Activated CD8-positive, alpha-beta memory T cell treated with anti-CD3 and anti-CD28 coated beads, Interleukin-2, amount 10 ng/mL, durations not matched to agents 7 days and 5 days (primary cell): ENCODE data around the gene ZIK1. TPM values are rescaled to one million over a fixed set of nuclear protein-coding genes. Genes with fewer than 3 reads are reported as not detected.

Source experiments
- ATAC-seq: fragments of 150-1000 bp; cut with Tn5 transposase; one replicate; pipeline ENCODE4 v1.10.0; 2021; ENCODE audit warnings: moderate library complexity
- CTCF ChIA-PET: fragments of 350-600 bp; sonication (Branson Sonifier 250); formaldehyde crosslinking; loops from one replicate; lab custom pipeline; 2021; ENCODE audit warnings: antibody characterized with exemption; lab: Charles Lee
- DNase-seq: peaks from one replicate; pipeline ENCODE4 v3.0.0-alpha.2; 2020
- H3K27ac Mint-ChIP-seq: one replicate; pipeline ENCODE4 v1.8.0; 2021; ENCODE audit warnings: mild to moderate bottlenecking, mixed read lengths
- H3K27me3 Mint-ChIP-seq: one replicate; pipeline ENCODE4 v1.8.0; 2021; ENCODE audit warnings: mixed read lengths
- H3K36me3 Mint-ChIP-seq: one replicate; pipeline ENCODE4 v1.8.0; 2021; ENCODE audit warnings: mild to moderate bottlenecking, mixed read lengths
- H3K4me1 Mint-ChIP-seq: one replicate; pipeline ENCODE4 v1.8.0; 2021; ENCODE audit warnings: mixed read lengths
- H3K4me3 Mint-ChIP-seq: one replicate; pipeline ENCODE4 v1.8.0; 2021; ENCODE audit warnings: mild to moderate bottlenecking, moderate library complexity, mixed read lengths
- H3K9me3 Mint-ChIP-seq: one replicate; pipeline ENCODE4 v1.8.0; 2022; ENCODE audit warnings: low read depth, mixed read lengths
- total RNA-seq, 2 experiments: library from RNA; stranded (reverse); gene quantifications; one replicate each; pipeline ENCODE4 v1.2.3, GENCODE V29; 2021

Gene ZIK1
- total RNA-seq, 2 experiments from 2014 or later: 10.6 to 11.5 TPM

DNA sequence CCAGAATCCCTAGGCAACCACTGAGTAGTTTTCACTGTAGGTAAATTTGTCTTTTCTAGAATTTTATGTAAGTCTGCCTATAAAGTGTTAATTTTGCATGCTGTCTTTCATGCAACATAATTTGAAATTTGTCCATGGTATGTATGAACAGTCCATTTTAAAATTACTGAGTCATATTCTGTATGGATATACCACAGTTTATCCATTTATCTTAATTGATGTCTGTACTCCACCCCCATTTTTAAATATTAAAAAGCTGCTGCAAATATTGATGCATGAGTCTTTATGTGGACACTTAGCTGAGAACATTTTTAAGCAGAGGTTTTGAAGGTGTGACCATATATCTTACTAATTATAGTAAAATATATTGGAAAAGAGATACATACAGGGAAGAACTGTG is 39.1 kb downstream of the ZIK1 start:
- ATAC-seq (no peak), DNase-seq (no peak)
- Mint-ChIP-seq H3K4me3 (no peak overlapping the region), H3K9me3 (peaks cover 52% of the 10 kb centered on the region), H3K4me1 (no peaks in the 10 kb centered on the region), H3K27ac (no peak overlapping the region), H3K27me3 (no peaks in the 10 kb centered on the region), H3K36me3 (peaks cover 72% of the 10 kb centered on the region)
- CTCF ChIA-PET: no interaction called here

DNA sequence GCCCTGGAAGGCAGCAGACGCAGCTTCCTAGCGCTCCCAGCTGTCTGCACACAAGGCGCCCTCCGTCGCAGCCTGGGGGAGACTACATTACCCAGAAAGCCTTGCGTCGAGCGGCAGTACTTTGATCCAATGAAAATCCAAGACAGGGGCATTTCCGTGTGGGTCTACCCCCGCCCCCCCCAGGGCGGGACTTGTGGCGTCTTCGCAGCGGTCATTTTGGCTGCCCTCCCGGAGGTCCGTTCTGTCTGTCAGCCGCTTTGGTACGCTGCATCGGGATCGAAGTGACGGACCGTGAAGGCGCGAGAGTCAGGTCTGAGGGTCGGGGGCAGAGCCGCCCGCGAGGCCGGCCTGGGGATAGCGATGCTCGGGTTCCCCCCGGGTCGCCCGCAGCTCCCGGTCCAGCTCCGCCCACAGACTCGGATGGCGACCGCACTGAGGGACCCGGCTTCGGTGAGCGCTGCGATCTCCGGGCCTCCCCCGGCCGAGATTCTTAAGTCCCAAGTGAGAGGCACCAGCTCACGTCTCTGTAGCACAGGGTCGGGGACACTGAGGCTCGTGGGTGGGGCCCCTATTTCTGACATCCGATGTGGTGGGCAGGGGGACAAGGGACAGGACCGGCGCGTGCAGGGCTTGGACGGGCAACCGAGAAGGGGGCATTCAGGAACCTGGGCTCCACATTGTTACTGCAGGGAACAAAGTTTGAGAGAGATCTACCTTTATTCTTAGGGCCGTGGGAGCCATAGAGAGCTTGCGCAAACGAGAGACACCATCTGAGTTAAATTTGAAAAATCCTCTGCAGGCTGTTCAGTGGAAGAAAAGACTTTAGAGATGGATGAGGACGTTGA is 49.3 kb downstream of the ZIK1 start, which contains the start of gene ZNF211:
TSS of gene ZNF211 (plus strand) at position 182 of the 845 bp plus-strand sequence. CDS start at position 361, 179 bp downstream.
- peaks cover 18% of the 10 kb centered on the region for H3K4me1 Mint-ChIP-seq
- peaks cover 26% of the 10 kb centered on the region for H3K9me3 Mint-ChIP-seq
- CTCF ChIA-PET: interaction anchor here (0.7 to 1.5 kb wide), 5 partner anchors 11 to 206 kb away, joined by 3 to 5 read pairs (median 3); partner anchors contain the start of genes ZNF134 and ZNF551
- H3K27me3 Mint-ChIP-seq: no peaks in the 10 kb centered on the region
- DNase-seq: peak; percentile 92
- peaks cover 51% of the 10 kb centered on the region for H3K36me3 Mint-ChIP-seq
- ATAC-seq: peak; percentile 100
- peak within 1 kb of the TSS; percentile 84 for H3K4me3 Mint-ChIP-seq
- H3K27ac Mint-ChIP-seq: peak within 1 kb of the TSS; percentile 83

DNA sequence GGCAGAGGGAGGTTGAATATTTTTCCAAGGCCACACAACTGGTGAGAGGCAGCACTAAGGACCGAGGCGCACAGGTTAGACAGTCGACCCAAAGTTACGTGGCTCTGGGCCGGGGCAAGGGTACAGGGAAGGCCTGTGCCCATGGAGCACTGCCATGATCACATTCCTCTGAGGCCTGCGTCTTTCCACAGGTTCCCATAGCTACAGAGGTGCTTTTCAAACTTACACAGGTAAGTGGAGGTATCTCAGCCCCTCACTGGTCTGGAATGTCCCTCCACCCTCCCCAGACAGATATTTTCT is 49.8 kb downstream of the ZIK1 start:
- ATAC-seq: no peak
- H3K27ac Mint-ChIP-seq: peak overlapping the region; percentile 83
- no peaks in the 10 kb centered on the region for H3K27me3 Mint-ChIP-seq
- peaks cover 18% of the 10 kb centered on the region for H3K4me1 Mint-ChIP-seq
- peaks cover 29% of the 10 kb centered on the region for H3K9me3 Mint-ChIP-seq
- H3K36me3 Mint-ChIP-seq: peaks cover 56% of the 10 kb centered on the region
- H3K4me3 Mint-ChIP-seq: peak overlapping the region; percentile 84
- CTCF ChIA-PET: interaction anchor here (1.3 to 1.5 kb wide), 3 partner anchors 12 to 33 kb away, joined by 3 to 5 read pairs (median 3); partner anchors contain the start of gene ZNF134
- no peak for DNase-seq

DNA sequence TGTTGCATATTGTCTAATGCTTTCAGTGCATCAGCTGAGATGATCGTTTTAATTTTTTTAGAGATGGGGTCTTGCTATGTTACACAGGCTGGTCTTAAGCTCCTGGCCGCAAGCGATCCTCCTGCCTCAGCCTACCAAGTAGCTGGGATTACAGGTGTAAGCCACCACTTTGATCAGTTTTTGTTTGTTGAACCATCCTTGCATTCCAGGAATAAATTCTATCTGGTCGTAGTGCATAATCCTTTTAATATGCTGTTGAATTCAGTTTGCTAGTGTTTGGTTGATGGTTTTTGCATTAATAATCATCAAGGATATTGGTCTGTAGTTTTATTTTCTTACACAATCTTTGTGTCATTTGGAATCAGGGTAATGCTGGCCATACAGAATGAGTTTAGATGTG is 53.4 kb downstream of the ZIK1 start:
- H3K4me3 Mint-ChIP-seq: no peak overlapping the region
- H3K36me3 Mint-ChIP-seq: peaks cover 80% of the 10 kb centered on the region
- no peak for DNase-seq
- H3K27me3 Mint-ChIP-seq: no peaks in the 10 kb centered on the region
- ATAC-seq: no peak
- peaks cover 18% of the 10 kb centered on the region for H3K4me1 Mint-ChIP-seq
- no peak overlapping the region for H3K27ac Mint-ChIP-seq
- peaks cover 46% of the 10 kb centered on the region for H3K9me3 Mint-ChIP-seq
- CTCF ChIA-PET: interaction anchor here (1.4 kb wide), 1 partner anchor 10 kb away, joined by 4 read pairs; no protein-coding TSS in a partner anchor

DNA sequence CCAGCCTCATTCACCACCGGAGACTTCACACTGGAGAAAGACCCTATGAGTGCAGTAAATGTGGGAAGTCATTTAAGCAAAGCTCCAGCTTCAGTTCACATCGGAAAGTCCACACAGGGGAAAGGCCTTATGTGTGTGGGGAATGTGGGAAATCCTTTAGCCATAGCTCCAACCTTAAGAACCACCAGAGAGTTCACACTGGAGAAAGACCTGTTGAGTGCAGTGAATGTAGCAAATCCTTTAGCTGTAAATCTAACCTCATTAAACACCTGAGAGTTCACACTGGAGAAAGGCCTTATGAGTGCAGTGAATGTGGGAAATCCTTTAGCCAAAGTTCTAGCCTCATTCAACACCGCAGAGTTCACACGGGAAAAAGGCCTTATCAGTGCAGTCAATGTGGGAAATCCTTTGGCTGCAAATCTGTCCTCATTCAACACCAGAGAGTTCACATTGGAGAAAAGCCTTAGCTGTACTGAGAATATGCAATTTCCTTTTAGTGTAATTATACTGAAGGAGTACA is 57.8 kb downstream of the ZIK1 start:
- ATAC-seq (no peak), DNase-seq (no peak)
- Mint-ChIP-seq H3K36me3 (peaks cover 69% of the 10 kb centered on the region), H3K4me3 (no peak overlapping the region), H3K4me1 (no peaks in the 10 kb centered on the region), H3K27me3 (no peaks in the 10 kb centered on the region), H3K9me3 (peaks cover 58% of the 10 kb centered on the region), H3K27ac (no peak overlapping the region)
- CTCF ChIA-PET: no interaction called here

DNA sequence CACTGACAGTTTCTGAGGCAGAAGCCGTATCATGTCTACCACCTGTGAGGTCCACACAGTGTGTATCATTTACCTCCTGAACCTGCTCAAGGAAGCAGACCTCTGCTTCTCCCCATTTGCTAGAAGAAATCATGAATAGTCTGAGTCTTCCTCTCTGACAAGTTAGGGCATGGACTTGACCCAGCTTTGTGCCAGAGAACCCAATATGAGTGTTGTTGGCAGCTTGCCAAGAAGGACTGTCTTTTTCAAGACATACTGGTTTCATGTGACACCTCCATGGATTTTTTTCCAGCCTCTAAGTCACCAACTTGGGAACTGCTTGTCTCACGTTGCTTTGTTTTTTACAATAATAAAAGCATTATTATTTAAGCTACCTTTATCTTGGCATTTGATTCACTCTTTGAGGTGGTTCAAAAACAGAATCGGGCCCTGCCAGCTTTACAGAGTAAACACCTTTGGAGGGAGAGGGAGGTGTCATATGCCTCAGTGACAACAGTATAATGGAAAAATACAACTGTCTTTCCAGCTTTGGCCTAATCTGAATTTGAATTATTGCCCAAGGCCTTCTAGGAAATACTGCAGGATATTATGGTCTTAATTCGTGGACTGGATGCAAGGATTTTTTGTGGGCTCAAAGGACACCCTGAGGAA is 58.6 kb downstream of the ZIK1 start:
- CTCF ChIA-PET: no interaction called here
- Mint-ChIP-seq H3K9me3 (peaks cover 51% of the 10 kb centered on the region), H3K4me1 (no peaks in the 10 kb centered on the region), H3K27me3 (no peaks in the 10 kb centered on the region), H3K4me3 (no peak overlapping the region), H3K36me3 (peaks cover 61% of the 10 kb centered on the region), H3K27ac (no peak overlapping the region)
- ATAC-seq (no peak), DNase-seq (no peak)

Other genes with a start within 250 kb of the ZIK1 start
- 10 to 100 TPM in 1 of 2 experiments, 1 to 10 TPM in 1; 9.3 to 10.2 TPM for gene ZNF304, start 232.9 kb upstream of the ZIK1 start, total RNA-seq
- 10 to 100 TPM in 1 of 2 experiments, 1 to 10 TPM in 1; 9.8 to 11.2 TPM for gene TRAPPC2B, start 220.6 kb upstream of the ZIK1 start, total RNA-seq
- 1 to 10 TPM; 3.5 to 4.4 TPM for gene ZNF547, start 220.6 kb upstream of the ZIK1 start, total RNA-seq
- gene ZNF548, start 194.3 kb upstream of the ZIK1 start, total RNA-seq: 10 to 100 TPM; 23.8 to 28.8 TPM
- gene ZNF17, start 173.0 kb upstream of the ZIK1 start, total RNA-seq: 10 to 100 TPM; 14.3 to 14.6 TPM
- 10 to 100 TPM; 13.1 to 13.3 TPM for gene ZNF749, start 148.8 kb upstream of the ZIK1 start, total RNA-seq
- gene VN1R1, start 127.0 kb upstream of the ZIK1 start, total RNA-seq: under 1 TPM; 0.15 to 0.28 TPM
- gene ZNF772, start 106.6 kb upstream of the ZIK1 start, total RNA-seq: 1 to 10 TPM; 7.7 to 8.8 TPM
- gene ZNF419, start 96.4 kb upstream of the ZIK1 start, total RNA-seq: 10 to 100 TPM; 10.1 to 10.5 TPM
- gene ZNF773, start 84.2 kb upstream of the ZIK1 start, total RNA-seq: 1 to 10 TPM; 8.5 to 9.7 TPM
- 1 to 10 TPM; 6.6 to 6.7 TPM for gene ZNF549, start 56.8 kb upstream of the ZIK1 start, total RNA-seq
- gene ZNF550, start 24.3 kb upstream of the ZIK1 start, total RNA-seq: 10 to 100 TPM; 13.7 to 14.2 TPM
- 1 to 10 TPM; 5.3 to 5.7 TPM for gene ZNF416, start 5.2 kb upstream of the ZIK1 start, total RNA-seq
- 10 to 100 TPM; 10.6 to 12.4 TPM for gene ZNF530, start 15.7 kb downstream of the ZIK1 start, total RNA-seq
- gene ZNF134, start 30.1 kb downstream of the ZIK1 start, total RNA-seq: 10 to 100 TPM; 17.8 to 19.0 TPM
- 10 to 100 TPM; 14.2 to 15.1 TPM for gene ZNF211, start 49.0 kb downstream of the ZIK1 start, total RNA-seq
- not detected for gene ZSCAN4, start 84.8 kb downstream of the ZIK1 start, total RNA-seq
- gene ZNF551, start 97.8 kb downstream of the ZIK1 start, total RNA-seq: 10 to 100 TPM; 13.3 to 16.7 TPM
- gene ZNF154, start 125.1 kb downstream of the ZIK1 start, total RNA-seq: 1 to 10 TPM; 4.0 to 5.6 TPM
- 10 to 100 TPM; 13.0 to 13.8 TPM for gene ZNF671, start 143.5 kb downstream of the ZIK1 start, total RNA-seq
- 10 to 100 TPM; 15.4 to 18.1 TPM for gene ZNF776, start 162.7 kb downstream of the ZIK1 start, total RNA-seq
- 10 to 100 TPM; 20.4 to 23.0 TPM for gene ZNF586, start 185.5 kb downstream of the ZIK1 start, total RNA-seq
- gene ZNF552, start 230.8 kb downstream of the ZIK1 start, total RNA-seq: 10 to 100 TPM in 1 of 2 experiments, 1 to 10 TPM in 1; 9.7 to 11.1 TPM
- 10 to 100 TPM; 14.6 to 19.3 TPM for gene ZNF587B, start 246.2 kb downstream of the ZIK1 start, total RNA-seq